SK-N-SH (cell line): ENCODE data around the gene NR5A2. TPM values are rescaled to one million over a fixed set of nuclear protein-coding genes. Genes with fewer than 3 reads are reported as not detected.

Experiments used
- CTCF ChIA-PET: fragments of 300-600, 350-600 bp; formaldehyde crosslinking; extraction: SDS; loops from one replicate; lab custom pipeline; 2021; lab: Yijun Ruan, JAX
- POLR2A ChIA-PET: fragments of 350-600 bp; sonication (Branson Sonifier 250); formaldehyde crosslinking; extraction: SDS; loops from one replicate; lab custom pipeline; 2020; ENCODE audit warnings: antibody characterized with exemption, inconsistent platforms; lab: Yijun Ruan, JAX
- DNase-seq: peaks from one replicate; pipeline ENCODE4 v3.0.0; 2012
- H2AFZ ChIP-seq: fragments of 200-600 bp; sonication (generic); 2 replicates; pipeline ENCODE4 v1.8.1; 2016; ENCODE audit warnings: antibody characterized with exemption, mild to moderate bottlenecking, low read depth
- H3F3A ChIP-seq: fragments of 200-600 bp; sonication (generic); replicated peaks from 2 replicates; pipeline ENCODE3; 2016; ENCODE audit warnings: antibody characterized with exemption, mild to moderate bottlenecking; ENCODE audit not compliant: insufficient read depth
- H3K27ac ChIP-seq, 2 experiments: fragments of 200-500 bp in 1 of 2; fragments of 200-600 bp in 1 of 2; sonication (Bioruptor generic) in 1 of 2; sonication (generic), shearing (Covaris generic) in 1 of 2; 2 replicates each; pipeline versions ENCODE4 v1.5.1 to v1.6.1; 2014 to 2016; ENCODE audit warnings: low read depth in 2 of 2, inconsistent platforms in 1 of 2, low read length in 1 of 2, mild to moderate bottlenecking in 1 of 2, mixed read lengths in 1 of 2
- H3K27me3 ChIP-seq: fragments of 200-600 bp; sonication (generic), shearing (Covaris generic); 2 replicates; pipeline ENCODE4 v1.6.1; 2016; ENCODE audit warnings: mixed run types; ENCODE audit not compliant: insufficient read depth
- H3K36me3 ChIP-seq, 2 experiments: fragments of 200-500 bp in 1 of 2; fragments of 200-600 bp in 1 of 2; sonication (Bioruptor generic) in 1 of 2; sonication (generic) in 1 of 2; replicated peaks in 1 of 2; 2 replicates each; pipeline versions ENCODE3 to v1.5.1; 2014 to 2016; ENCODE audit warnings: low read length in 1 of 2, mild to moderate bottlenecking in 1 of 2; ENCODE audit not compliant: insufficient read depth in 2 of 2, control insufficient read depth in 1 of 2
- H3K4me1 ChIP-seq, 2 experiments: fragments of 200-500 bp in 1 of 2; fragments of 200-600 bp in 1 of 2; sonication (Bioruptor generic) in 1 of 2; sonication (generic), shearing (Covaris generic) in 1 of 2; 2 replicates each; pipeline versions ENCODE4 v1.5.1 to v1.6.1; 2014 to 2016; ENCODE audit warnings: low read depth in 1 of 2, low read length in 1 of 2, mixed run types in 1 of 2; ENCODE audit not compliant: insufficient read depth in 2 of 2, control insufficient read depth in 1 of 2
- H3K4me2 ChIP-seq: fragments of 200-600 bp; sonication (generic), shearing (Covaris generic); 2 replicates; pipeline ENCODE4 v1.6.1; 2017; ENCODE audit warnings: mixed run types
- H3K4me3 ChIP-seq, 2 experiments: fragments of 200-500 bp in 1 of 2; fragments of 200-600 bp in 1 of 2; sonication (Bioruptor generic) in 1 of 2; sonication (generic), shearing (Covaris generic) in 1 of 2; 2 replicates each; pipeline versions ENCODE4 v1.5.1 to v1.8.1; 2014 to 2016; ENCODE audit warnings: low read depth in 2 of 2, inconsistent platforms in 1 of 2, low read length in 1 of 2, mild to moderate bottlenecking in 1 of 2, mixed read lengths in 1 of 2, moderate library complexity in 1 of 2
- H3K79me2 ChIP-seq: fragments of 200-600 bp; sonication (generic); 2 replicates; pipeline ENCODE4 v1.8.1; 2017; ENCODE audit warnings: mild to moderate bottlenecking; ENCODE audit not compliant: insufficient read depth
- H3K9ac ChIP-seq: fragments of 200-600 bp; sonication (generic); 2 replicates; pipeline ENCODE4 v1.6.1; 2017; ENCODE audit warnings: mixed run types
- H3K9me2 ChIP-seq: fragments of 200-600 bp; sonication (generic); 2 replicates; pipeline ENCODE4 v1.6.1; 2017; ENCODE audit warnings: mixed run types
- H3K9me3 ChIP-seq: fragments of 200-600 bp; sonication (generic); 2 replicates; pipeline ENCODE4 v1.6.1; 2017; ENCODE audit warnings: mixed run types, mild to moderate bottlenecking, moderate library complexity
- H4K20me1 ChIP-seq: fragments of 200-600 bp; sonication (generic); 2 replicates; pipeline ENCODE4 v1.6.1; 2017; ENCODE audit warnings: mild to moderate bottlenecking, mixed run types; ENCODE audit not compliant: insufficient read depth
- CTCF ChIP-seq: fragments of 200-600 bp; sonication (generic); IDR thresholded peaks from 2 replicates; pipeline ENCODE4 v1.6.1; 2017; ENCODE audit warnings: antibody characterized with exemption, mild to moderate bottlenecking, moderate library complexity
- ELF1 ChIP-seq: IDR thresholded peaks from 2 replicates; pipeline ENCODE4 v1.4.0; 2012
- EZH2phosphoT487 ChIP-seq: fragments of 200-600 bp; sonication (generic); IDR thresholded peaks from 2 replicates; pipeline ENCODE4 v1.6.1; 2017; ENCODE audit warnings: low read depth, mixed run types, mild to moderate bottlenecking, antibody characterized with exemption, moderate library complexity, borderline replicate concordance
- FOXM1 ChIP-seq: IDR thresholded peaks from 2 replicates; pipeline ENCODE4 v1.4.0; 2012; ENCODE audit warnings: low read depth, mild to moderate bottlenecking
- JUND ChIP-seq: IDR thresholded peaks from 2 replicates; pipeline ENCODE4 v1.4.0; 2012
- MAX ChIP-seq: IDR thresholded peaks from 2 replicates; pipeline ENCODE4 v1.4.0; 2012; ENCODE audit warnings: low read depth
- MEF2A ChIP-seq: IDR thresholded peaks from 2 replicates; pipeline ENCODE4 v1.4.0; 2012; ENCODE audit warnings: low read depth, borderline replicate concordance
- SIN3A ChIP-seq: IDR thresholded peaks from 2 replicates; pipeline ENCODE4 v1.6.1; 2012; ENCODE audit warnings: low read depth, mild to moderate bottlenecking, low read length, moderate library complexity, borderline replicate concordance
- YY1 ChIP-seq: IDR thresholded peaks from 2 replicates; pipeline ENCODE4 v1.4.0; 2012; ENCODE audit warnings: low read depth, mild to moderate bottlenecking
- ZBTB33 ChIP-seq: IDR thresholded peaks from 2 replicates; pipeline ENCODE4 v1.4.0; 2012; ENCODE audit warnings: low read depth, borderline replicate concordance
- WGBS: methylation state at CpG from one replicate; pipeline ENCODE4 v1.1.6; 2017; ENCODE audit warnings: low lambda C conversion rate; 5-methylcytosine and 5-hydroxymethylcytosine counted together
- polyA plus RNA-seq, 3 experiments: library from polyadenylated mRNA; depleted of rRNA; stranded (reverse); fragments of >200 nt; gene quantifications; 2 replicates each; pipeline ENCODE4 v1.2.3, GENCODE V29; 2012

Gene NR5A2
- polyA plus RNA-seq, 1 of the 3 experiments (the other 2 are of a cell fraction), result not detected

- no peaks in the 10 kb centered on the region for H3F3A ChIP-seq
- peaks cover 10 to 19% of the 10 kb centered on the region in 2 experiments; a peak in 3 of 4 replicates for H3K4me1 ChIP-seq
- POLR2A ChIA-PET, result no interaction called here
- no peaks in the 10 kb centered on the region for H3K36me3 ChIP-seq
- peak overlapping the region; percentile 41 to 47 for H3K4me3 ChIP-seq
- TF ChIP-seq ELF1 (no peak), FOXM1 (no peak), YY1 (no peak), ZBTB33 (no peak), JUND (no peak), SIN3A (no peak), CTCF (no peak)
- DNase-seq, result peak; percentile 36
- H3K9ac ChIP-seq, result no peak overlapping the region
- no peaks in the 10 kb centered on the region for H3K79me2 ChIP-seq
- no peaks in the 10 kb centered on the region for H4K20me1 ChIP-seq
- 0 out of 2 replicates have a peak overlapping the region, but pooled peaks have one; percentile 35 for H2AFZ ChIP-seq
- no peak overlapping the region for H3K27ac ChIP-seq
- CTCF ChIA-PET, result no interaction called here
- H3K9me2 ChIP-seq, result no peaks in the 10 kb centered on the region
- 5% methylated on average over 26 of the region's 26 CpGs for WGBS
- peaks cover 92% of the 10 kb centered on the region for H3K27me3 ChIP-seq
- H3K4me2 ChIP-seq, result peak overlapping the region; percentile 95
- no peaks in the 10 kb centered on the region for H3K9me3 ChIP-seq
These were observed 12.5 kb downstream of the NR5A2 start for GRCh38 chr1:200039849-200040474.

- no peak for TF ChIP-seq CTCF
- peak; percentile 78; the same call in 1 of the 2 replicates for TF ChIP-seq EZH2phosphoT487
- no peak for TF ChIP-seq MAX
- no peak for TF ChIP-seq MEF2A
- TF ChIP-seq, all 33 proteins: peak for 1
- no peaks in the 10 kb centered on the region for H3F3A ChIP-seq
- no peak overlapping the region for H3K4me3 ChIP-seq
- H3K9ac ChIP-seq, result no peak overlapping the region
- peaks cover 10 to 17% of the 10 kb centered on the region in 2 experiments; a peak in 3 of 4 replicates for H3K4me1 ChIP-seq
- no peaks in the 10 kb centered on the region for H3K79me2 ChIP-seq
- no peak overlapping the region for H3K4me2 ChIP-seq
- CTCF ChIA-PET, result no interaction called here
- no peaks in the 10 kb centered on the region for H3K36me3 ChIP-seq
- H4K20me1 ChIP-seq, result no peaks in the 10 kb centered on the region
- no peak overlapping the region for H2AFZ ChIP-seq
- H3K27me3 ChIP-seq, result peaks cover 92% of the 10 kb centered on the region
- H3K9me2 ChIP-seq, result no peaks in the 10 kb centered on the region
- no peaks in the 10 kb centered on the region for H3K9me3 ChIP-seq
- 7% methylated on average over 26 of the region's 35 CpGs for WGBS
- no peak overlapping the region for H3K27ac ChIP-seq
- peak; percentile 53 for DNase-seq
- POLR2A ChIA-PET, result no interaction called here
These were observed 13.1 kb downstream of the NR5A2 start for GRCh38 chr1:200040481-200041138.
